ENCODE data around the gene FOXQ1.

DNA sequence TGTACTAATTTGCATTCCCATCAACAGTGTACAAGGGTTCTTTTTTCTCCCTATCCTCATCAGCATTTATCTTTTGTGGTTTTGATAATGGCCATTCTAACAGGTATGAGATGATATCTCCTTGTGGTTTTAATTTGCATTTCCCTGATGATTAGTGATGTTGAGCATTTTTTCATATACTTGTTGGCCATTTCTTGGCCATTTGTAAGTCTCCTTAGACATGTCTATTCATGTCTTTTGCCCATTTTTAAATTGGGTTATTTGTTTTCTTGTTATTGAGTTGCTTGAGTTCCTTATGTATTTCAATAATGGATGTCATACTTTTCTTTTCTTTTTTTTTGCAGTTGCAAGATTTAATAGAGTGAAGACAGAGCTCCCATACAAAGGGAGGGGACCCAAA lies 17.8 kb downstream of the FOXQ1 start:
- TF ChIP-seq, protein P1, sequence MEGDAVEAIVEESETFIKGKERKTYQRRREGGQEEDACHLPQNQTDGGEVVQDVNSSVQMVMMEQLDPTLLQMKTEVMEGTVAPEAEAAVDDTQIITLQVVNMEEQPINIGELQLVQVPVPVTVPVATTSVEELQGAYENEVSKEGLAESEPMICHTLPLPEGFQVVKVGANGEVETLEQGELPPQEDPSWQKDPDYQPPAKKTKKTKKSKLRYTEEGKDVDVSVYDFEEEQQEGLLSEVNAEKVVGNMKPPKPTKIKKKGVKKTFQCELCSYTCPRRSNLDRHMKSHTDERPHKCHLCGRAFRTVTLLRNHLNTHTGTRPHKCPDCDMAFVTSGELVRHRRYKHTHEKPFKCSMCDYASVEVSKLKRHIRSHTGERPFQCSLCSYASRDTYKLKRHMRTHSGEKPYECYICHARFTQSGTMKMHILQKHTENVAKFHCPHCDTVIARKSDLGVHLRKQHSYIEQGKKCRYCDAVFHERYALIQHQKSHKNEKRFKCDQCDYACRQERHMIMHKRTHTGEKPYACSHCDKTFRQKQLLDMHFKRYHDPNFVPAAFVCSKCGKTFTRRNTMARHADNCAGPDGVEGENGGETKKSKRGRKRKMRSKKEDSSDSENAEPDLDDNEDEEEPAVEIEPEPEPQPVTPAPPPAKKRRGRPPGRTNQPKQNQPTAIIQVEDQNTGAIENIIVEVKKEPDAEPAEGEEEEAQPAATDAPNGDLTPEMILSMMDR (IDR thresholded peaks at IDR 0.05) = no peak
- no peak for TF ChIP-seq POLR2A (IDR thresholded peaks at IDR 0.05)
